Subcutaneous abdominal adipose tissue (tissue), 5 donors: ENCODE results near the gene KRT35.

Experiments used
- H3K27ac ChIP-seq: one replicate; pipeline ENCODE4 v1.7.0; 2013; ENCODE audit warnings: low read depth, mild to moderate bottlenecking, inconsistent platforms, low read length, moderate library complexity
- H3K27me3 ChIP-seq, 5 donors: one replicate each; pipeline ENCODE4 v1.7.0; 2013; ENCODE audit warnings: low read length in 5 of 5, inconsistent platforms in 1 of 5; ENCODE audit not compliant: control insufficient read depth in 5 of 5, insufficient read depth in 4 of 5
- H3K36me3 ChIP-seq, 5 donors: one replicate each; pipeline ENCODE4 v1.7.0; 2013; ENCODE audit warnings: low read length in 5 of 5; ENCODE audit not compliant: control insufficient read depth in 5 of 5, insufficient read depth in 5 of 5
- H3K4me1 ChIP-seq, 5 donors: one replicate each; pipeline ENCODE4 v1.7.0; 2013; ENCODE audit warnings: low read length in 5 of 5, mild to moderate bottlenecking in 3 of 5, moderate library complexity in 1 of 5; ENCODE audit not compliant: control insufficient read depth in 5 of 5, insufficient read depth in 5 of 5
- H3K4me3 ChIP-seq, 5 donors: one replicate each; pipeline ENCODE4 v1.7.0; 2013; ENCODE audit warnings: low read length in 5 of 5, low read depth in 1 of 5
- H3K9ac ChIP-seq, 5 donors: one replicate each; pipeline ENCODE4 v1.7.0; 2013; ENCODE audit warnings: low read length in 5 of 5, mild to moderate bottlenecking in 4 of 5, moderate library complexity in 3 of 5
- H3K9me3 ChIP-seq, 5 donors: one replicate each; pipeline ENCODE4 v1.7.0; 2013; ENCODE audit warnings: low read length in 5 of 5; ENCODE audit not compliant: control insufficient read depth in 5 of 5
- donor health status: healthy.
- donor health status: healthy.
- donor health status: healthy.
- donor health status: healthy.
- donor health status: healthy.

Gene KRT35

GRCh38 chr17:41457676-41458075 lies 23.3 kb downstream of the KRT35 start:
- H3K27ac ChIP-seq: no peak overlapping the region
- no peaks in the 10 kb centered on the region for H3K36me3 ChIP-seq
- H3K9ac ChIP-seq: no peak overlapping the region
- H3K27me3 ChIP-seq: peaks cover 0 to 5% (median 0%) of the 10 kb centered on the region in 5 donors
- H3K4me3 ChIP-seq: no peak overlapping the region
- H3K4me1 ChIP-seq: no peaks in the 10 kb centered on the region
- H3K9me3 ChIP-seq: no peaks in the 10 kb centered on the region

- Histone ChIP-seq H3K36me3 (no peaks in the 10 kb centered on the region), H3K27ac (no peak overlapping the region), H3K4me3 (no peak overlapping the region), H3K9ac (no peak overlapping the region), H3K27me3 (peaks cover 0 to 5% (median 0%) of the 10 kb centered on the region in 5 donors), H3K4me1 (no peaks in the 10 kb centered on the region), H3K9me3 (no peaks in the 10 kb centered on the region)
These were observed 24.7 kb downstream of the KRT35 start for GRCh38 chr17:41456204-41456603.

- Histone ChIP-seq H3K9me3 (no peaks in the 10 kb centered on the region), H3K27me3 (peaks cover 0 to 5% (median 0%) of the 10 kb centered on the region in 5 donors), H3K27ac (no peak overlapping the region), H3K4me1 (no peaks in the 10 kb centered on the region), H3K36me3 (no peaks in the 10 kb centered on the region), H3K9ac (no peak overlapping the region), H3K4me3 (no peak overlapping the region)
These were observed 25.7 kb downstream of the KRT35 start for GRCh38 chr17:41455236-41455635.

- peaks cover 0 to 8% (median 0%) of the 10 kb centered on the region in 5 donors for H3K27me3 ChIP-seq
- no peak overlapping the region for H3K27ac ChIP-seq
- no peaks in the 10 kb centered on the region for H3K9me3 ChIP-seq
- no peak overlapping the region for H3K9ac ChIP-seq
- H3K4me1 ChIP-seq: no peaks in the 10 kb centered on the region
- no peaks in the 10 kb centered on the region for H3K36me3 ChIP-seq
- H3K4me3 ChIP-seq: no peak overlapping the region
These were observed 27.9 kb downstream of the KRT35 start for GRCh38 chr17:41453066-41453465.

- Histone ChIP-seq H3K9ac (no peak overlapping the region), H3K4me1 (no peaks in the 10 kb centered on the region)
These were observed 28.7 kb downstream of the KRT35 start for GRCh38 chr17:41452281-41452680.

GRCh38 chr17:41451154-41451728 lies 29.7 kb downstream of the KRT35 start:
- no peak overlapping the region for H3K9ac ChIP-seq
- no peaks in the 10 kb centered on the region for H3K9me3 ChIP-seq
- no peaks in the 10 kb centered on the region for H3K36me3 ChIP-seq
- H3K27ac ChIP-seq: no peak overlapping the region
- H3K27me3 ChIP-seq: peaks cover 0 to 8% (median 3%) of the 10 kb centered on the region in 5 donors
- H3K4me1 ChIP-seq: no peaks in the 10 kb centered on the region
- H3K4me3 ChIP-seq: no peak overlapping the region

More at GRCh38 chr17:41452281-41452680, 28.7 kb downstream of the KRT35 start:
- no peaks in the 10 kb centered on the region for H3K36me3 ChIP-seq
- no peak overlapping the region for H3K27ac ChIP-seq
- peaks cover 0 to 8% (median 0%) of the 10 kb centered on the region in 5 donors for H3K27me3 ChIP-seq
- H3K9me3 ChIP-seq: no peaks in the 10 kb centered on the region
- no peak overlapping the region for H3K4me3 ChIP-seq

GRCh38 chr17:41449008-41449407 lies 31.9 kb downstream of the KRT35 start:
- peaks cover 0 to 10% (median 3%) of the 10 kb centered on the region in 5 donors for H3K27me3 ChIP-seq

GRCh38 chr17:41448506-41448905 lies 32.4 kb downstream of the KRT35 start:
- H3K4me1 ChIP-seq: no peaks in the 10 kb centered on the region
- H3K36me3 ChIP-seq: no peaks in the 10 kb centered on the region
- H3K4me3 ChIP-seq: no peak overlapping the region
- H3K9me3 ChIP-seq: no peaks in the 10 kb centered on the region
- H3K27me3 ChIP-seq: peaks cover 0 to 10% (median 3%) of the 10 kb centered on the region in 5 donors
- H3K27ac ChIP-seq: no peak overlapping the region
- no peak overlapping the region for H3K9ac ChIP-seq

More at GRCh38 chr17:41449008-41449407, 31.9 kb downstream of the KRT35 start:
- Histone ChIP-seq H3K27ac (no peak overlapping the region), H3K36me3 (no peaks in the 10 kb centered on the region), H3K9ac (no peak overlapping the region), H3K9me3 (no peaks in the 10 kb centered on the region), H3K4me3 (no peak overlapping the region), H3K4me1 (no peaks in the 10 kb centered on the region)

GRCh38 chr17:41446806-41447205 lies 34.1 kb downstream of the KRT35 start:
- H3K27ac ChIP-seq: no peak overlapping the region
- H3K4me1 ChIP-seq: no peaks in the 10 kb centered on the region
- no peak overlapping the region for H3K4me3 ChIP-seq
- H3K9me3 ChIP-seq: no peaks in the 10 kb centered on the region
- no peak overlapping the region for H3K9ac ChIP-seq
- no peaks in the 10 kb centered on the region for H3K36me3 ChIP-seq
- H3K27me3 ChIP-seq: peaks cover 0 to 15% (median 7%) of the 10 kb centered on the region in 5 donors

- Histone ChIP-seq H3K36me3 (no peaks in the 10 kb centered on the region), H3K4me1 (no peaks in the 10 kb centered on the region), H3K9me3 (no peaks in the 10 kb centered on the region), H3K9ac (no peak overlapping the region), H3K27ac (no peak overlapping the region), H3K4me3 (no peak overlapping the region), H3K27me3 (peaks cover 0 to 15% (median 7%) of the 10 kb centered on the region in 5 donors)
These were observed 36.3 kb downstream of the KRT35 start for GRCh38 chr17:41444640-41445039.
